HG02571 (cell line): ENCODE measurements around the gene CHST3.

Source experiments
- ATAC-seq: cut with Tn5 transposase; IDR thresholded peaks from one replicate; pipeline ENCODE4 v1.9.1; 2021; ENCODE audit warnings: mild to moderate bottlenecking, moderate library complexity; ENCODE audit not compliant: unreplicated experiment

CHST3 gene

DNA sequence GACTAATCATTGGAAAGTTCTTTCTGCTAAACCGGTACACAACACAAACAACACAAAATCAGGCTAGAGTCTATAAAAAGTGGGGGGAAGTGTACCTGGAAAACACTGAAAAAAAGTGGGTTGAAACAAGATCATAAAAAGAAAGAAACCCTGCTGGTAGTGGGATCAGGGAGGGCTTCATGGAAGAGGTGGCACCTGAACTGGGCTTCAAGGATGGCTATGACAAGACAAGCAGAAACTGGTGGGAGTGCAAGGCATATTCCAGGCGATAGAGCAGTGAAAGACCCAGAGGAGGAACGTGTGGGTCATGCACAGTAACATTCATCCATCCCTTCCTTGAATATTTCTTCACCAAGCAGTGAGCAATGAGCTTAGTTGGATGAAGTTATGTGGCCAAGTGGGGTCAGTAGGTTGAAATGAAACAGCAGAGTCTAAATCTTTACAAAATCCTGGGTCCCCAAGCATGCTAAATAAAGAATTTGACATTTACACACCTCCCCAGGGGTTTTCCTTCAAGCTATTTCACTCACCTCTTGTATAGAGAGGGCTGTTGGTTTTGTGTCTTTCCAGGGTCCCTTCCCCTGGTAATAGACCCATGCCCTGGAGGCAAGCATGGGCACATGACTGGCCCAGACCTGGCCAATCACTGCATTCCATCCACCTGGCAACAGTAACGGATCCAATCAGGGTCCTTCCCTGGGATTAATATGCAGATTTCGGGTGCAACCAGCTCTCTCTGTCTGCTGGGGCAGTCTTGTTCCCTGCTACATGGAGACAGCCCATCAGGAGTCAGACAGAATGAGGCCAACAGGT is 86.0 kb downstream of the CHST3 start:
- no peak for ATAC-seq

GRCh38 chr10:72050873-72051272 is 86.7 kb downstream of the CHST3 start:
- ATAC-seq: no peak

GRCh38 chr10:72053690-72054089 is 89.5 kb downstream of the CHST3 start:
- no peak for ATAC-seq

DNA sequence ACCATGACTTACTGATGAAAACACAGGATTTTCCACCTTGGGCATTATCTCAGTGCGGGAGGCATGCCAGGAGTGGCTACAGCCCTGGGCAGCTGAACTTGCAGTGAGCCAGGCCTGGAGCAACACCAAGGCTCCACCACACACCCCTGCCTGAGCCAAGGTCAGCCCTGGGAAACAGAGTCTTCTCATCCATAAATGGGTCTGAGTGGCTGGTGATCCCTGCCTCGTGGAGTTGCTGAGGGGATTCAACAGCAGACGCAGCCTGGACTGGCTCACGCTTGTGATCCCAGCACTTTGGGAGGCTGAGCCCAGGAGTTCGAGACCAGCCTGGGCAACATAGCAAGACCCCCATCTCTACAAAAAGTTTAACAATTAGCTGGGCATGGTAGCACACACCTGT is 91.9 kb downstream of the CHST3 start:
- ATAC-seq: no peak

DNA sequence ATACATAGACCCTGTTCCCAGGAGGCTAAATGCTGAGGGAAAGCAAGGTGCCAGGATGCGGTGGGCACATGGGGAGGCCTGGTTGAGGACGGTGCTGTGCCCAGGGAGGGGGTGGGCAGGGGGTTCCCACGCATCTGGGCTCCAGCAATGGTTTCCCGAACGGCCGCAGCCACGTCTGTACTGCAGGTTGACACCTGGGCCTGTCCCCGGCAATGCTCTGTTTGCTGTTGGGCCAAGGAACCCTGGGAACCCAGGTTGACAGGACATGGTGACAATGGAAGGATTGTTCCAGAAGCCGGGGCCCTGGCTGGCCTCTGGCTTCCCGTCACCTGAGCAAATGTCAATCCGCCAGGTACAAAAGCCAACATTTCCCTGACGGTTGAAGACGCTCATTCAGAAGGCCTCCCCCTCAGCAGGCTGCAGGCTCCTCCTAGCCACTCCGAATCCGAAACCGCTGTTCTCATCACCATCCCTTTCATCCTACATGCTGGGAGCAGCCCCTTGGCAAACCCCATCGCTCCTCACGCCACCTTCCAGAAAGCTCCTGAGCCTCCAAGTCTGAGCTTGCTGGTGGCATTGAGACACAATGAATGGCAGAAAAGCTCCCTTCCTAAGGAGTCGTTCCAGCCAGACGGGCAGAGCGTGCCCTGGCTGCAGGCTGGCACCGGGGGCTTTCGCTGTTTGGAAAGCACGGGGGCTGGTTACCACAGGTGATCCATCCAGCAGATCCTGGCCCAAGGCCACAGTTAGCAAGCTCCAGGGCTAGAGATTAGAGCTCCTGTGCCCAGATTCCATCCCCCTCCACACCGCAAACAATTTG is 92.9 kb downstream of the CHST3 start:
- no peak for ATAC-seq

- ATAC-seq: no peak
Measured at GRCh38 chr10:72058347-72058898, 94.2 kb downstream of the CHST3 start.

DNA sequence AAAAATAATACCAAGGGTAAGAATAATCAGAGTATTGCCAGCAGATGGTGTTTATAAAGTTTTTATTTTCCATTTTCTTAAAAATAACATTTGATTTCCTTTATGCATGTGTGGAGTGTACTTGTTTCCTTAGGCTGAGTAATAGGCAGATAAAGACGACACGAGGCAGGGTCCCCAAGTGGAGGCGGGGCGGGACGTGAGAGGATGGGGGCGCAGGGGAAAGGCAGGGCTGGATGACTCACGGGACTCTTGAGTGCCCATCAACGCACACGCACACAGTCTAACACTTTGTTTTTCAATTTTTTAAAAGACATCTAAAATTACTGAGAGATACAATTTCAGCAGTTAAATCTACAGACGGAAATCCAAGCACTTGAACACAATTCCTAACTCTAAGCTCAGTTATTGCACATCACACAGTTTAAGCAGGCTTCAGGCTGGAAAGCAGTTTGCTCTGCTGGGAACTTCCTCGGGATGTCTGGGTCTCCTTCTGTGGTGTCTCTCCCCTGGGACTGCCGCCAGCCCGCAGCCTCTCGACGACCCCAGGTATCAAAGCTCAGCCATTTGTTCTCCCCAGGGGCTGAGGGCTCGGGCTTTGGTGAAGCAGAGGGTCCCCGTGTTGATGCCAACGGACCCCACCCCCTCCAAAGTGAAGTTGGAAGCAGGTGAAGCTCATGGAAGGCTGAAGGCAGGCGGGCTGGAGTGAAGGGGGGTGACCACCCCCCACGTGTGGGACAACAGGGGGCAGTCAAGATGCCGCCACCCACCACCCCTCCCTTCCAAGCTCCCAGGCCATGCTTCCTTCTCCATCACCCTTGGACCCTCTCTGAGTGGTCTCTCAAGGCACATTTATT is 95.0 kb downstream of the CHST3 start:
- no peak for ATAC-seq

DNA sequence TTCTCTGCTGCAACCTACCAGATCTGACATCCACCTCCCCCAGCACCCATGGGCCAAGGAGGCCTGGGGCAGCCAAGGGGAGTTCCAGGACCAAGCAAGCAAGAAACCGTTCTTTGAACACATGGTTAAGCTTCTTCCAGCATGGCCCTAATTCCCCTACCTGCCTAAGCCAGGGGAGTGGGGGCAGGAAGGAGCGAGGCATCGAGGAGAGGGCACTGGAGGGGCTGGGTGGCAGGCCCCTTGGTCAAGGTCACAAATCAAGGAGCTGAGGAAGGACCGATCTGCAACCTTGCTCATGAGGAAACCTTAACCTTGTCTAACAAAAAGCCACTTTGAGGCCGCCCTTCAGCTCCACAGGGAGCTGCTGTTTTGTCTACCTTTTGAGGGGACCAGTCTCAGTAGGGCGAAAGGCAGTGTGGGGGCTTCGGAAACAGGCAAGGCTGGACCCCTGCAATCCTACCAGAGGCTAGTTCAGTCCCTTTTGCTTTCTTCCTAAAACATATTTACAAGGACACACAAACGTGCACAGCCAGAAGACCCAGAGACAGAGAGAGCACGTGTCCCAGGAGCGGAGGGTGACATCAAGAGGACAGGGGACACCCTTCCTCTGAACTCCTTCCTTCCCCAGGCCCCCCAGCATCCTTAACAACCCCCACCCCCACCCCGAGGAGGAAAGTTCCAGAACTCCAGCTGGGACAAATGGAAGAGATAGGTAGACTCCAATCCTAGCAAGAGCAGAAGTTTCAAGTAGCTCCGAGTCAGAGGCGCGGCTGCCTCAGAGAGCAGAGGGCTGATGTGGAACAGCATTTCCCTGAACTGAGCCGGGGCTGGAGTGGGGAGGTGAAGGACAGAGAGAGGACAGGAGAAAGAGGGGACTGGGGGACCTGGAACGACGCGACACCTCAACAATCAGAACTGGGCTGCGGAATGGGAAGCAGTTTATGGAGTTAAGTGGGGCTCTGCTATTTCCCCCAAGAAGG is 95.9 kb downstream of the CHST3 start:
- no peak for ATAC-seq

GRCh38 chr10:72061491-72061890 is 97.3 kb downstream of the CHST3 start:
- ATAC-seq: no peak

DNA sequence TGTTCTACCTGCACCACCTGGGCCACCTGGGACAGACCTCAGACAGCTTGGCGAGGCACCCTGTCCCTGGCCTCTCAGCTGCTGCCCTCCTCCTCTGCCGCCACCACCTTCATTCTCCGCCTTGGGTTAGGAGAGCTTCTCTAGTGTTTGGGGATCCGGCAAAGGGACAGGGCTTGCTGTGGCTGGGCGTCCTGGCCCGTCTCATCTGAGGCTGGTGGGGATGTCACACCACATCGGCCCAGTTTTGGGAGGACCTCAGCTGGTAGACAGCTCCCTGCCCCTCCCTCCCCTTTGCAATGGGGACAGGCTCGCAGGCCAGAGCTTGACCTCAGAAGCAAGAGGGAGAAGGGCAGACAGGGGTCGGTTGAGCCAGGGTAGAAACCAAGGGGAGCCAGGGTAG is 97.7 kb downstream of the CHST3 start:
- no peak for ATAC-seq

GRCh38 chr10:72062382-72062781 is 98.2 kb downstream of the CHST3 start:
- no peak for ATAC-seq
